COLO668 (cell line): ENCODE measurements around the gene BLOC1S3.

Experiments
- DNase-seq: peaks from one replicate; lab custom pipeline; 2025; ENCODE audit not compliant: unreplicated experiment; lab: John Stamatoyannopoulos, UW

The BLOC1S3 gene

GRCh38 chr19:45179072-45179891, 698 bp downstream of the BLOC1S3 start:
- DNase-seq = peak; percentile 52

DNA sequence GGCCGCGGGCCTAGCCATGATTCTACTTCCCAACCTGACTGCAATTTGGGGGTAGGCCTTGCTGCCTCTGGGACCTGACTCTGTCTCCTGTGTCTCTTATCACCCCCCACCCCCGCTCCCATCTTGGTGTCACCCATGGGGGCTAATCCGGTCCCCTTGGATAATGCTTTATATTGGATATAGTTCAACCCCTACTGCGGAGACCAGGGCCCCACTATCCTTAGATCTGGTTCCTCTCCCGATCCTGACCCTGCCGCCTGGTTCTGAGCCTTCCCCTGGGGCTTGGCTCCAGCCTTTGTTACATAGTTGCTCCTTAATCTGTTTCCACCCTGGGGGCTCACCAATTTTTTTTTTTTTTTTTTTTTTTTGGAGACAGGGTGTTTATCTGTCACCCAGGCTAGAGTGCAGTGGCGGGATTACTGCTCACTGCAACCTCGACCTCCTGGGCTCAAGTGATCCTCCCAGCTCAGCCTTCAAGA, 1.3 kb downstream of the BLOC1S3 start:
- DNase-seq = no peak

DNA sequence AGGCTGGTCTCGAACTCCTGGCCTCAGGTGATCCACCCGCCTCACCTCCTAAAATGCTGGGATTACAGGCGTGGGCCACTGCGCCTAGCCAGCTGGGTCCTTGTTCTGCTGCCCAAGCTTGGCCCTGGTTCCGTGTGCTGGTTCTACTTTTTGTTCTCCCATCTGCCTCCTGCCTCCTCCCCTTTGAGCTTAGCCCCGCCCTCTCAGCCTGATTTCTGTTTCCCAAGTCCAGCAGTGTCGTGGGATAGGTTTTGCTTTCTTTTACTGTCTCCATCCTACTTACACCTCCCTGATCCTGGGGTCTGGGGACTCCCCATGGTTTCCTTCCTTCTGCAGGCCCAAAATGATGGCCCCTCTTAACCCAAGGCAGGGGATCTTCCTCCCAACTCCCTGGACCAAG, 2.4 kb downstream of the BLOC1S3 start:
- no peak for DNase-seq

- DNase-seq = no peak
These were observed 4.2 kb downstream of the BLOC1S3 start for GRCh38 chr19:45182758-45183157.

DNA sequence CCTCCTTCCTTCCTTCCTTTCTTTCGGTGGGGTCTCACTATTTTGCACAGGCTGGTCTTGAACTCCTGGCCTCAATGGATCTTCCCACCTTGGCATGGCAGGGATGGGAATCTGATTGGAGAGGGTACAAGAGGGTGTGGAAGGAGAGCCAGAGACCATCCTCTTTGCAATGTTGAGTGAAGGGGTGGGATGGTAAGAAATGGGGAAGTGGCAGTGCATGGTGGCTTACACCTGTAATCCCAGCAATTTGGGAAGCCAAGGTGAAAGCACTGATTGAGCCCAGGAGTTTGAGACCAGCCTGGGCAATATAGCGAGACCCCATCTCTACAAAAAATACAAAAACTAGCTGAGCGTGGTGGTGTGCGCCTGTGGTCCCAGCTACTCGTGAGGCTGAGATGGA, 5.5 kb downstream of the BLOC1S3 start:
- no peak for DNase-seq

GRCh38 chr19:45186509-45187334, 8.1 kb downstream of the BLOC1S3 start:
- no peak for DNase-seq

GRCh38 chr19:45187421-45188100, 9.0 kb downstream of the BLOC1S3 start:
- peak; percentile 11 for DNase-seq

GRCh38 chr19:45189971-45190370, 11.4 kb downstream of the BLOC1S3 start:
- no peak for DNase-seq

- DNase-seq = no peak
These were observed 12.8 kb downstream of the BLOC1S3 start for GRCh38 chr19:45191375-45191774.

GRCh38 chr19:45195764-45196163, 17.2 kb downstream of the BLOC1S3 start:
- DNase-seq = peak; percentile 5

DNA sequence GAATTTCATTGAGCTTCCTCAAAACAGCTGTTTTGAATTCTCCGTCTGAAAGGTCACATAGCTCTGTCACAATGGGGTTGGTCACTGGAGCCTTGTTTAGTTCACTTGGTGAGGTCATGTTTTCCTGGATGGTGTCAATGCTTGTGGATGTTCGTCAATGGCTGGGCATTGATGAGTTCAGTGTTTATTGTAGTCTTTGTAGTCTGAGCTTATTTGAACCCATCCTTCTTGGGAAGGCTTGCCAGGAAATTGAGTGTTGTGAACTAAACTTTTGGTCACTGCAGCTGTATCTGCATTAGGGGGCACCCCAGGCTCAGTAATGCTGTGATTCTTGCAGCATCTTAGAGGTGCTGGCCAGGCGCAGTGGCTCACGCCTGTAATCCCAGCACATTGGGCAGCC, 22.0 kb downstream of the BLOC1S3 start:
- DNase-seq = no peak

- DNase-seq = no peak
These were observed 24.1 kb downstream of the BLOC1S3 start for GRCh38 chr19:45202637-45203036.

- no peak for DNase-seq
These were observed 27.2 kb downstream of the BLOC1S3 start for GRCh38 chr19:45205810-45206209.

DNA sequence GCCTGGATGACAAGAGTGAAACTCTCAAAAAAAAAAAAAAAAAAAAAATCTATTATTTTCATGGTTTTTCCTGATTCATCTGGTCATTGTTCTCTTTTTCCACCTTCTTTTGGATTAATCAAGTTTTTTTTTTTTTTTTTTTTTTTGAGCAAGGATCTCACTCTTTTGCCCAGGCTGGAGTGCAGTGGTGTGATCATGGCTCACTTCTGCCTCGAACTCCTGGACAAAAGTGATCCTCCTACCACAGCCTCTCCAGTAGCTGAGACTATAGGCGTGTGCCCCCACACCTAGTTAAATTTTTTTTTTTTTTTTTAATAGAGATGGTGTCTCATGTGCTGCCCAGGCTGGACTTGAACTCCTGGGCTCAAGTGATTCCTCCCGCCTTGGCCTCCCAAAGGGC, 27.7 kb downstream of the BLOC1S3 start:
- no peak for DNase-seq

GRCh38 chr19:45211751-45212381, 33.3 kb downstream of the BLOC1S3 start:
- DNase-seq = no peak

- DNase-seq = no peak
These were observed 34.4 kb downstream of the BLOC1S3 start for GRCh38 chr19:45213031-45213430.

- DNase-seq = peak; percentile 9
These were observed 37.0 kb downstream of the BLOC1S3 start for GRCh38 chr19:45215391-45216191.

DNA sequence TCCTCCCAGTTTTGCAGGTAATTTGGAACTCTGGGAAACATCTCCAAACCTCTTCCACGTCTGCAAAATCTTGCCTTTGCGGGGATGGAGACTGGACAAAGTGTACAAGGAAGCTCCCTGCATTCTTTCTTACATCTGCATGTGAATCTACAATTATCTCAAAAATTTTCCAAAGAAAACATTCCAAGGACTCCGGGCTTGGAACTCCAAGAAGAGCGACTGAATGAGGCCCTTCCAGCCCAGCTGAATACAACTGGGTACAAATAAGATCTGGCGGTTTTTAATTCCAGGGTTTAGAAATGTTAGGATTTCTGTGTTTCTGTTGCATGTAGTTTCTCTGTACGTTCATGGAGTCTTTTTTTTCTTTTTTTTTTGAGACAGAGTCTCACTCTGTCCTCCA, 38.1 kb downstream of the BLOC1S3 start:
- DNase-seq = no peak

- DNase-seq = no peak
These were observed 38.8 kb downstream of the BLOC1S3 start for GRCh38 chr19:45217193-45217956.

- no peak for DNase-seq
These were observed 39.4 kb downstream of the BLOC1S3 start for GRCh38 chr19:45217957-45218334.
